Spleen (tissue), 11 donors: ENCODE results near the gene KLKB1. TPM values are rescaled to one million over a fixed set of nuclear protein-coding genes. Genes with fewer than 3 reads are reported as not detected.
A peak's percentile ranks its signal among the peaks of the same experiment; 100 is the strongest.
"Not testable (repeated sequence)": the region's sequence is repeated elsewhere in the genome, so short reads cannot be mapped to it uniquely, and the experiment has no call there.

ENCODE experiments used
- DNase-seq: peaks from one replicate; pipeline ENCODE4 v3.0.0-alpha.2; 2020
- H3K27ac ChIP-seq, 8 donors: fragments of 200-600 bp; sonication (generic) in 7 of 8; 1 replicate in 4 of 8; 2 replicates in 4 of 8; pipeline versions ENCODE4 v1.5.0 to v1.8.0; 2016 to 2021; ENCODE audit warnings: inconsistent platforms in 4 of 8, mild to moderate bottlenecking in 4 of 8, moderate library complexity in 1 of 8
- H3K27me3 ChIP-seq, 7 donors: fragments of 200-600 bp; sonication (generic) in 6 of 7; replicated peaks in 1 of 7; 1 replicate in 4 of 7; 2 replicates in 3 of 7; pipeline versions ENCODE4 v1.5.0 to v1.8.0; 2016 to 2021; ENCODE audit warnings: inconsistent platforms in 3 of 7, mild to moderate bottlenecking in 1 of 7
- H3K36me3 ChIP-seq, 6 donors: fragments of 200-600 bp; sonication (generic) in 5 of 6; 1 replicate in 4 of 6; 2 replicates in 2 of 6; pipeline versions ENCODE4 v1.5.0 to v1.8.0; 2016 to 2021; ENCODE audit warnings: inconsistent platforms in 2 of 6
- H3K4me1 ChIP-seq, 6 donors: fragments of 200-600 bp; sonication (generic) in 5 of 6; 1 replicate in 3 of 6; 2 replicates in 3 of 6; pipeline versions ENCODE4 v1.5.0 to v1.8.0; 2016 to 2021; ENCODE audit warnings: inconsistent platforms in 3 of 6
- H3K4me3 ChIP-seq, 8 donors: fragments of 200-600 bp; sonication (generic) in 7 of 8; 1 replicate in 4 of 8; 2 replicates in 4 of 8; pipeline versions ENCODE4 v1.5.0 to v1.8.0; 2016 to 2021; ENCODE audit warnings: inconsistent platforms in 4 of 8, mild to moderate bottlenecking in 4 of 8, moderate library complexity in 2 of 8
- H3K9me3 ChIP-seq, 8 donors: fragments of 200-600 bp; sonication (generic) in 7 of 8; 1 replicate in 4 of 8; 2 replicates in 4 of 8; pipeline versions ENCODE4 v1.5.0 to v1.8.0; 2016 to 2021; ENCODE audit warnings: inconsistent platforms in 4 of 8
- POLR2A ChIP-seq, 3 donors: fragments of 450-650 bp; IDR thresholded peaks; one replicate each; pipeline ENCODE4 v1.5.1; 2017; ENCODE audit warnings: antibody characterized with exemption in 3 of 3, mild to moderate bottlenecking in 1 of 3
- POLR2AphosphoS5 ChIP-seq, 3 donors: sonication (generic); formaldehyde crosslinking; IDR thresholded peaks; one replicate each; pipeline ENCODE4 v1.5.1; 2017; ENCODE audit warnings: antibody characterized with exemption in 3 of 3
- WGBS, 5 donors: extraction: QIAGEN DNeasy Blood & Tissue Kit in 3 of 5; methylation state at CpG; one replicate each; pipeline versions ENCODE4 v1.1.5 to v1.1.7; 2013 to 2018; 5-methylcytosine and 5-hydroxymethylcytosine counted together
- intact Hi-C: fragments of 100-400 bp; cut with DNase I; formaldehyde crosslinking; loops from one replicate; pipeline ENCODE4 v1.15.0; 2023; ENCODE audit warnings: low total_unique reads
- polyA plus RNA-seq, 3 donors: library from polyadenylated mRNA; stranded (reverse); fragments of 200-250 nt; gene quantifications; one replicate each; pipeline ENCODE4 v1.2.1, GENCODE V29; 2013
- total RNA-seq, 7 donors: library from RNA; depleted of rRNA in 3 of 7; stranded (reverse); fragments of >200 nt in 3 of 7; fragmentation: NEBNext Ultra II Directional in 4 of 7; extraction: Animal tissue kit (Norgen Biotek cat#: 25700) in 4 of 7; gene quantifications; one replicate each; pipeline versions ENCODE4 v1.1.0 to v1.2.1, GENCODE V29; 2016 to 2021
- TF ChIP-seq, protein P1 (sequence below), 11 experiments: fragments of 200-600 bp in 7 of 11; fragments of 450-650 bp in 4 of 11; sonication (generic) in 4 of 11; IDR thresholded peaks in 8 of 11; conservative IDR thresholded peaks in 3 of 11; 1 replicate in 7 of 11; 2 replicates in 4 of 11; pipeline versions ENCODE4 v1.4.0 to v1.8.0; 2016 to 2021; ENCODE audit warnings: antibody characterized with exemption in 11 of 11, inconsistent platforms in 4 of 11, mild to moderate bottlenecking in 1 of 11
- donor health status: healthy with polysubstance abuse.
- donor health status: DM: no; HTN: no; CAD: no; lungs with moderate emphysema.
- donor health status: DM: no; HTN: no; CAD: no.
- donor health status: Bipolar disorder and iron deficiency.
- donor health status: healthy.
- donor health status: DM: no; HTN: no; CAD: no.
- donor health status: DM: yes; HTN: yes; CAD: no.

The KLKB1 gene
- total and polyA plus RNA-seq, 10 donors = 0.67 to 5.8 (median 1.7) TPM

DNA sequence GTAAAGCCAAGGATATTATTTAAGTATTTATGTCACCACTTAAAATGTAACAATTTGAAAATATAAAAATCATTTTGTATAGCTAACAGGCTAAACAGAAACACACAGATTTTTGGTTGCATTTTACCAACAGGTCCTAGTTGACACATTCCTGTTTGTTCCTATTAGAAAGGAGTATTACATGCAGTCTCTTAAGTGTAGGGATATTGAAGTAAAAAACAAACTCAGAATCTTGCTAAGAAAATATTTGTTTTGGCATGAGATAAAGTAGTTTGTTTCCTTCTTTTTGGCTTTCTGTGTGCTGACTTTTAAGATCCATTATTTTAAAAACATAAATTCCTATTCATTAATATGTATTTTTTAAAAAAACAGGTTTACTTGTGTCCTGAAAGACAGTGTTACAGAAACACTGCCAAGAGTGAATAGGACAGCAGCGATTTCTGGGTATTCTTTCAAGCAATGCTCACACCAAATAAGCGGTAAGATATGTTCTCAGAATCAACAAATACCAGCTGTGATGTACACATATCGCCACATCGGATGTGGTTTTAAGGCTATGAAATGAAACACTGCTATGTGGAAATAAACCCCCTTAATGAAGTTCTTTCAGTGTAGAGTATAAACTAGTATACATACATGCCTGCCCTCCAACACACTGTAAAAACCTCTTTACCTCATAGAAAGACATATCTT is 45.5 kb downstream of the KLKB1 start:
- Histone ChIP-seq H3K36me3 (no peaks in the 10 kb centered on the region), H3K4me1 (no peaks in the 10 kb centered on the region), H3K27me3 (peaks cover 0 to 4% (median 0%) of the 10 kb centered on the region in 7 donors), H3K9me3 (no peaks in the 10 kb centered on the region), H3K4me3 (no peak overlapping the region), H3K27ac (no peak overlapping the region)
- DNase-seq = no peak
- TF ChIP-seq POLR2A (IDR thresholded peaks at IDR 0.05) (no peak), POLR2AphosphoS5 (IDR thresholded peaks at IDR 0.05) (no peak)
- TF ChIP-seq, protein P1, sequence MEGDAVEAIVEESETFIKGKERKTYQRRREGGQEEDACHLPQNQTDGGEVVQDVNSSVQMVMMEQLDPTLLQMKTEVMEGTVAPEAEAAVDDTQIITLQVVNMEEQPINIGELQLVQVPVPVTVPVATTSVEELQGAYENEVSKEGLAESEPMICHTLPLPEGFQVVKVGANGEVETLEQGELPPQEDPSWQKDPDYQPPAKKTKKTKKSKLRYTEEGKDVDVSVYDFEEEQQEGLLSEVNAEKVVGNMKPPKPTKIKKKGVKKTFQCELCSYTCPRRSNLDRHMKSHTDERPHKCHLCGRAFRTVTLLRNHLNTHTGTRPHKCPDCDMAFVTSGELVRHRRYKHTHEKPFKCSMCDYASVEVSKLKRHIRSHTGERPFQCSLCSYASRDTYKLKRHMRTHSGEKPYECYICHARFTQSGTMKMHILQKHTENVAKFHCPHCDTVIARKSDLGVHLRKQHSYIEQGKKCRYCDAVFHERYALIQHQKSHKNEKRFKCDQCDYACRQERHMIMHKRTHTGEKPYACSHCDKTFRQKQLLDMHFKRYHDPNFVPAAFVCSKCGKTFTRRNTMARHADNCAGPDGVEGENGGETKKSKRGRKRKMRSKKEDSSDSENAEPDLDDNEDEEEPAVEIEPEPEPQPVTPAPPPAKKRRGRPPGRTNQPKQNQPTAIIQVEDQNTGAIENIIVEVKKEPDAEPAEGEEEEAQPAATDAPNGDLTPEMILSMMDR (IDR thresholded peaks at IDR 0.05 in 8 of 11, conservative IDR thresholded peaks at IDR 0.05 in 3 of 11) = no peak
- intact Hi-C loops = no loop called here
- 76 to 96% (median 90%) methylated on average over 4 of the region's 4 CpGs for WGBS, 5 donors

DNA sequence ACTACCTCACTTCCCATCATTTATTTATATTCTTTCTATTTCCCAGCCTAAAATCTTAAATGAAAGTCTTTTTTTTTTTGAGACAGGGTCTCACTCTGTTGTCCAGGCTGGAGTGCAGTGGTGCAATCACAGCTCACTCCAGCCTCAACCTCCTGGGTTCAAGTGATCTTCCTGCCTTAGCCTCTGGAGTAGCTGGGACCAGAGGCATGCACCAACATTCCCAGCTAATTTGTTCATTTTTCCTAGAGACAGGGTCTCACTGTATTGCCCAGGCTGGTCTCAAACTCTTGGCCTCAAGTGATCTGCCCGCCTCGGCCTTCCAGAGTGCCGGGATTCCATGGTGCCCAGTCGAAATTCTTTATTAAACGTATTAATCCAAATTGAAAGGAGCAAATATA is 46.1 kb downstream of the KLKB1 start:
- H3K27ac ChIP-seq, H3K36me3 ChIP-seq, H3K4me3 ChIP-seq, H3K9me3 ChIP-seq, DNase-seq, intact Hi-C loops, H3K27me3 ChIP-seq, H3K4me1 ChIP-seq: not testable (repeated sequence)
- WGBS, 5 donors = 84 to 95% (median 91%) methylated on average over 5 of the region's 5 CpGs

DNA sequence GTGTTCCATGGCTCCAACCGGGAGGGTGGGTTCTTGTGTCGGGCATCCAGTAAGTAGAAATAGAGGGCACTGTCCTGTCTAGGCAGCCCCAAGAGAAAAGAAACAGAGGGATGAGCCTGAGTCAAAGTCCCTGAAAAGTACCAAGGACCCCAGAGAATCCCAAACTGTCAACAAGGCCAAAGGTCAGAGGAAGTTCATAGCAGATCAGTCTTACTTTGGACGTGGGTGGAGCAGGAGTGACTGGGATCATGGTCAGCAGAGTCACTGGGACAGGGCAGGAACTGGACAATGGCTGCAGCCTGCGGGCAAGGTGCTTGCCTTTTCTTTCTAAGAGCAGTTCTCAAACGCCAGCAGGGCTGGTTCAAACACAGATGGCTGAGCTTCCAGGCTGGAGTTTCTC is 56.0 kb downstream of the KLKB1 start:
- no peak overlapping the region for H3K4me3 ChIP-seq
- intact Hi-C loops = no loop called here
- TF ChIP-seq POLR2AphosphoS5 (IDR thresholded peaks at IDR 0.05) (no peak), POLR2A (IDR thresholded peaks at IDR 0.05) (no peak)
- TF ChIP-seq, protein P1 (IDR thresholded peaks at IDR 0.05 in 8 of 11, conservative IDR thresholded peaks at IDR 0.05 in 3 of 11) = no peak
- H3K9me3 ChIP-seq = no peaks in the 10 kb centered on the region
- no peak overlapping the region for H3K27ac ChIP-seq
- WGBS, 5 donors = 62 to 86% (median 72%) methylated on average over 5 of the region's 5 CpGs
- DNase-seq = peak; percentile 46
- H3K27me3 ChIP-seq = no peaks in the 10 kb centered on the region
- H3K4me1 ChIP-seq = no peaks in the 10 kb centered on the region
- no peaks in the 10 kb centered on the region for H3K36me3 ChIP-seq

DNA sequence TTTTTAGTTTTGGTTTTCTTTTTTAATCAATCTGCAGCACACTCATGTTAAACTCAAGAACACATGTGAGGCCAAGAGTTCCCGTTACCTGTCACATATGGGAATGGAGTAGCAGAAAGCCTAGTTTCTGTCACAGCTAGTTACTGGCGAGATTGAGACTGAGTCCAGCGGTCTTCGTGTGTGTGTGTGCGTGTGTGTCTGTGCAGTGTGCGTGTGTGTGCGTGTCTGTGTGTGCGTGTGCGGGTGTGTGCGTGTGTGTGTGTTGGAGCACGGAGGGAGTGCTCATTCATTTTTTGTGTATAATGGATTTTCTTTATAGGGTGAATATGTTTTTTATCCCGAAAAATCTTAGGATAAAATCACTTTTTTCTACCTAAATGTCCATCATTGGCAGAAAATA is 57.8 kb downstream of the KLKB1 start:
- WGBS, 5 donors = 86 to 96% (median 94%) methylated on average over 12 of the region's 12 CpGs
- no peaks in the 10 kb centered on the region for H3K36me3 ChIP-seq
- DNase-seq = no peak
- no peaks in the 10 kb centered on the region for H3K4me1 ChIP-seq
- H3K27me3 ChIP-seq = no peaks in the 10 kb centered on the region
- TF ChIP-seq POLR2A (IDR thresholded peaks at IDR 0.05) (no peak), POLR2AphosphoS5 (IDR thresholded peaks at IDR 0.05) (no peak)
- TF ChIP-seq, protein P1 (IDR thresholded peaks at IDR 0.05 in 8 of 11, conservative IDR thresholded peaks at IDR 0.05 in 3 of 11) = no peak
- H3K9me3 ChIP-seq = no peaks in the 10 kb centered on the region
- no peak overlapping the region for H3K4me3 ChIP-seq
- intact Hi-C loops = no loop called here
- no peak overlapping the region for H3K27ac ChIP-seq
